ENCODE results near the gene TTBK2.

- TF ChIP-seq POLR2A (IDR thresholded peaks at IDR 0.05) (no peak), POLR2AphosphoS5 (IDR thresholded peaks at IDR 0.05) (no peak)
Measured at GRCh38 chr15:42712584-42712983, 208.0 kb downstream of the TTBK2 start.
